ENCODE measurements around the gene GRIK3.
"Not testable (repeated sequence)": the region's sequence is repeated elsewhere in the genome, so short reads cannot be mapped to it uniquely, and the experiment has no call there.

The GRIK3 gene

DNA sequence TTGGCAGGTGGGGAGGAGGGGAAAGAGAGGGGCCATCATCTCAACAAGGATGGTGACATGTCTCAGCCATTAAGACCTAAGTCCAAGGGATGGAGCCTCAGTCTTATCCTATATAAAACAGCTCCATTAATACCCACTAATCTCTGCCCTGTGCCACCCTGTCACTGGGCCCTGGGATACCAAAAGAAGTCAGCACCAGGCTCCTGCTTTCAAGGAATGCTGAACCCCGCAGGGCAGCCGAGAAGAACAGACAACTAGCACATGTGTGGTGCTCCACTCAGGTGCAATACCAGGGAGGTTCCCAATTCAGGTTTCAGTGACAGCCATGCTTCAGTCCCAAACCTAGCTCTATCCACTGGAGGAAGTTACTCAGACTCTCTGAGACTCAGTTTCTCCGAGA is 128.4 kb downstream of the GRIK3 start:
- no peak for DNase-seq

DNA sequence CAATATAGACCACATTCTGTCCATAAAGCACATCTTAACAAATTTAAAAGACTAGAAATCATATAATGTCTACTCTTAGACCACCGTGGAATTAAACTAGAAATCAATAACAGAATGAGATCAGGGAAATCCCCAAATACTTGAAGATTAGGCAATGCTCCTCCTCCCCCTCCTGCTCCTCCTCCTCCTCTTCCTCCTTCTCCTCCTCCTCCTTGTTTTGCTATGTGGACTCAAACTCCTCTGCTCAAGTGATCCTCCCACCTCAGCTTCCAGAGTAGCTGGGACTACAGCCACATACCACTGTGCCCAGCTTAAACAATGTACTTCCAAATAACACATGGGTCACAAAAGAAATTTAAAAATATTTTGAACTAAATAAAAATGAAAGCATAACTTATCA is 134.2 kb downstream of the GRIK3 start:
- no peak for DNase-seq

DNA sequence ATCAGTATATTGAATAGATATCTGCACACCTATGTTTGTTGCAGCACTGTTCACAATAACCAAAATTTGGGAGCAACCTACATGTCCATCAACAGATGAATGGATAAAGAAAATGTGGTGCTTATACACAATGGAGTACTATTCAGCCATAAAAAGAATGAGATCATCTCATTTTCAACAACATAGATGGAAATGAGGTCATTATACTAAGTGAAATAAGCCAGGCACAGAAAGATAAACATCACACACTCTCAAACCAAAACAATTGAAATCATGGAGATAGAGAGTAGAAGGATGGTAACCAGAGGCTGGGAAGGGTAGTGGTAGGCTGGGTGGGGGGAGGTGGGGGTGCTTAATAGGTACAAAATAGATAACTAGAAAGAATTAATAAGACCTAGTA is 136.5 kb downstream of the GRIK3 start:
- not testable (repeated sequence) for DNase-seq

DNA sequence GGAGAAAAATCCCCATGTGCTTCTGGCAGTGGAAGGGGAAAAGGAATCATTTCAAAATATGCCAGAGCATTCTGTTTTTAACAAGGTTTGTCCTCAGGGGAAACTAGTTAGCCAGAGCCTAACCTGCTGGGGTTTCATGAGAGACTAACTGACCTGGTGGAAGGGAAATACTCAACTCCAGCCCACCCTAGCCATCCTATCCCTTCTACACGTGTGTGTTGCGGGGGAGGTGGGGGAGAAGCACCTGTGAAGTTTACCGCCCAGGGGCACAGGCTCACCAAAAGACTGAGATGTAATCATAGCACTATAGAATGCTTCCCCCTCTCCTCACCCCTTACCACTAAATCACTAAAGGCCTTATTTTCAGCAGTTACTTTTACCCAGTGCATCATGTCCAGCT is 139.5 kb downstream of the GRIK3 start:
- DNase-seq = no peak

DNA sequence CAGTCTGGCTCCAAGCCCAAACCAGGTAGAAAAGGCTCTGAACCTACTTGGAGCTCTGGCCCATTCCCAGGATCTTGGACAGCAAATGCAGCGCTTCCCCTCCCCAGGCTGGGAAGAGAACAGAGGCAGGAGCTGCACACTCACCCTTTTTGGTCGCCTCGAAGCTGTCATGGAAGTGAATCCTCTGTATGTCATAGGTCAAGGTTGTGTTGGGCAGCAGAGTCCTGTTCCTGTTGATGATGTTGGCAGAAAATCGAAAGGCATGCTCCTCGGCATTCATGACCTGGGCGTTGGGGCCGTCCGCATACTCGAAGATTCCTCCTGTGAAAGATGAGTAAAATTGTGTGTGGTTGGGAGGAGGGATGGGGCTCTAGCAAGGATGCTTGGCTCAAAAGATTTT is 143.5 kb downstream of the GRIK3 start:
- DNase-seq = no peak

DNA sequence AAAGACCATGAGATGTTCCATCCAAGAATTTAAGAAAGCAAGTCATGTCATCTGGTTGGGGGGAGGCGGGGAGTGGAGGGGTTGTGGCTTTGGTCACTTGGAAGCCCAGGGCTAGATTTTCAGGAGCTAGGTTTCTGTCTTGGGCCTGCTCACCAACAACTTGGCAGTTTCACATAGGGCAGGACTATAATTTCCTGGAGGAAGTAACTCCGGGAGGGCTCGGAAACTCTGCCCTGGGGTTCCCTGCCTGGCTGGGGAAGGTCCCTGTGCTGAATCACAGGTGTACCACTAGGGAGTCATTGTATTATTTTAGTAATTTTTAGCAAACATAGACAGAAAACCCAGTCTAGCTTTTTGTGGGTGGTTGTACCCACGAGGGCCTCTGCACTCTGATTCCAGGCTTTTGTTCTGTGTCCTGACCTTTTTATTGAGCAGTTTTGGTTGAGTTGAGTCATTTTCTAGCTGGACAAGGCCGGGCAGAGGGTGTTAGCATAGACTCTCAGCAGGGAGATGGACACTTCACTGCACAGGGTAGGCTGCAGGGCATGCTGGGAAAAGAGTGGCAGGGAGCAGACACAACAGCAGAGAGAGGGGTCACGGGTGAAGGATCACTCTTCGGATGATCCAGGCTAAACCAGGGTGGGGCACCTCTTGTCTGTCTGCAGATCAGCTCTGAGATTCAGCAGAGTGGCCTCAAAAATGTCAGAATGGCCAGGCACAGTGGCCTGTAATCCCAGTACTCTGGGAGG is 144.7 kb downstream of the GRIK3 start:
- DNase-seq = no peak

DNA sequence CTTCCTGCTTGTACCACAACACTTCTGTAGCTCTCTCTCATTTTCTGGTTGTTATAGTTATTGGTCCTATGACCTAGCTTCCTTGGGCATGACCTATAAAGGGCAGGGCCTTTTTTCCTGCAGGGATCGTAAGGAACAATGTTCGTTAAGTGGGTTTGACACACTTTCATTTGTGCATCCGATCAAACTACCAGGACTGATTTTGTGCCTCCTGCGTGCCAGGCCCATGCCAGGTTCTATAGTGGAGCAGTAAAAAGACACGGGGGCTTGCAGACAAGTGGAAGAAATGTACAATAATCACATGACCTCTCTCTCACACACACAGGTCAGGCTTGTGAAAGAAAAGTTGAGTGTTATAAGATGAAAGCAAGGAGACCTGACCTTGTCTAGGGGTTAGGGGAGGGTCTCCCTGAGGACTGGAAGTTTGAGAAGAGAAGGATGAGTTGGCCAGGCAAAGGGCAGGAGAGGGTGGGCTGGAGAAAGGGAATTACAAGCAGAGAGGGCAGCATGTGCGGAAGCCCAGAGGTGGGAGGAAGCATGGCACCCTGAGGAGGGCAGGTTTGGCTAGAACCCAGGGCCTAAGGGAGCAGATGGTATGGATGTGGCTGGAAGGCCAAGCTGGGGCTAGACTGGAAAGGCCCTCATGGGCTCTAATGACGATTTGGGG is 145.4 kb downstream of the GRIK3 start:
- no peak for DNase-seq

DNA sequence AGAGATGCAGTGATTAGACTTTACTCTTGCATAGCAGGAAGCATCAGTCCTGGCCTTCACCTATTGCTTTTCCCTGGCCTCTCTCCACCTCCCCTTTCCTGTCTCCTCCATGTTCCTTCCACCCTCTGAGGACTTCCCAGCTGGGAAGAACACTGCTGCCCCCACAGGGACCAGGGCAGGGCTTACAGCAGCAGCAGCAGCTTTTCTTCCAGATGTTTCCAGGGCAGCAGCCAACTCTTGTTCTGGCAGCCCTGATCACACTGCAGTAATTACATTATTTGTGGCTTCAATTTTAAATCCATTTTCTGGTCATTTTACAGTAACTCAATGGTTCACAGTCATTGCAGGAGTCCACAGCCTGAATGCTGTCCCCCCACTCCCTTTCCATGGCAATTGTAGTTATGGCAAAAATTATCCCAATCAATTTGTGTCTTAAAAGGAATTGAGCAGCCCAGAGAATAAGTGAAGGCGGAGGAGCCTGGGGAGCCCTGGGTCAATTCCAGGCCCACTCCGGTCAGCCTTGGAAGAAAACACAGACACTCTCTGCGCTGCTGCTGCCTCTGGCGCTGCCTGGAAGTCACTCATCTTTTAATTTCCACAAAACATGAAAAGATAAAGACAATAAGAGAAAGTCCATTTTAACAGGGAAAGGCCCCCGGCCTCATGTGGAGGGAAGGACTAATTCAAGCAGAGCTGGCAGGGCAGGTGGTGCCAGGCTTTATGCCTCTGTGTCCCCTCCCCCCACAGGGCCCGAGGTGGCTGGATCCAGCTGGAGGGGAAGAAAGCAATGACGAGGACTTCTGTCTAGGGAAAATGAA is 148.6 kb downstream of the GRIK3 start:
- DNase-seq = no peak

DNA sequence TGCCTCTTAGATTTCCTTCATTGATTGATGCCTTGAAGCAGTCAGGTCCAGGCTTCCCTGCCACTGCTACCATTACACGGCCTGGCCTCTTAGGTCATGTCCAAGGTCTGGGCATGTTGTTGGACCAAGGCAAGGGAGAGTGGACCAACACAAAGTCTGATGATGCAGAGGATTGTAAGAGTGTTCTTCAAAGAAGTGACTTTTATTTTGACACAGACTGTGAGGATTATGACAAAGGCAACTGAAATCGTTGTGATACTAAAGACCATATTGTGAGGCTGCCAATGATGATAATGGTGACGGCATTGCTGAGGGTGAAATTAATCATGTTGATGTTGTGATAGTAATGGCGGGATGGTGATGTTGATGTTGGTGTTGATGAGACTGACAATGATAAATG is 149.5 kb downstream of the GRIK3 start:
- no peak for DNase-seq

DNA sequence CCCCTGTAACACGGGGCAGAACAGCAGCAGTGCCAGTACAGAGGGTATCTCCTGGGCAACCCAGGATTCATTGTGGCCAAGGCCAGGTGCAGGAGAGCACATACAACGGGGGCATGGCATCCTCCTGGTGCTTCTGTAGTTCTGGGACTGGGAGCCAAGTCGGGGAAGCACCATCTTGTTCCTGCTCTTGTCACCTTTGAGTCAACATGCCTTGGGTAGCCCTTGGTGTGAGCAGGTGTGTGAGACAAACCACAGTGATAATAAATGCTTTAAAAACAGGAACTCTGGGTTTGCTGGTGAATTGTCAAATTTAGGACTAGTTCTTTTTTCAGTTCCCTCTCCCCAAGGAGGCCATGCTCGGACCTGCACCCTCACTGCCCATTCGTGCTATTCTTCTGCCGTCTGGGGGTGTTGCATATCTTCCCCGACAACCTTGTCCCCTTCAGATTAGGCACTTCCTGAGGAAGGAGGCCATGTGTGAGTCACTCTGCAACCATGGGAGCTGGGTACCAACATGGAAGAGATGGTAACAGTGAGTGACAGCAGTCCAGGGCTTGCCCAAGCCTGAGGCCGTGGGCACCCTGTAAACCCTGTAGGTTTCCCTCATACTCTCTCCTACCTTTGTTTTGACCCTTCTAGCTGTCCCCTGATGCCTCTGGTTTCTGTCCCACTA is 150.2 kb downstream of the GRIK3 start:
- no peak for DNase-seq

DNA sequence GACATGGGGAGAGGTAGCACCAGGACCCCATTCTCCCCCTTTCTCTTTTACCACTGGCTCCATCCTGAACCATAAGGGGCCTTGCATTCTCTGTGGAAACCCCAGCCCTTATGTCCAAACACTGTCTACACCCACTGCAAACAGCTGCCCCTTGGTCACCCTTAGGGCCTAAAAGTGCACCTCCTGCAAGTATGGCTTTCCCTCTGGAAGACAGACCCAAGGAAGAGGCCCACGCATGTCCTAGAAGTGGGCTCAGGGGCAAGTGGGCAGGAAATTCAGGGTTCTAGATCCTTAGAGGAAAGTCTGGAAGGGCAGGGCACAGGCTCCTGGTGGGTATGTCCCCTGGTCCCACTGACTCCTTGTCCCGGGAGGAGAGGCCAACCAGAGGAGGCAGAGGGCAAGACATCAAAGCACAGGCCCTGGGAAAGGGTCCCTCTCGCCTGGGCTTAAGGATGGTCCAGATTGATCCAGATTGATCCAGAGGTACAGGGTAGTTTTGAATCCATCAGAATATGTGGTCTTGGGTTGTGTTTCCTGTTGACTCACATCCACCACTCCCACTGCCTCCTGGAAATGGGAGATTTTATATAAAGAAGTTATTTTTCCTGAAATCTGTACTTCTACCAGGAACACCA is 150.9 kb downstream of the GRIK3 start:
- no peak for DNase-seq

DNA sequence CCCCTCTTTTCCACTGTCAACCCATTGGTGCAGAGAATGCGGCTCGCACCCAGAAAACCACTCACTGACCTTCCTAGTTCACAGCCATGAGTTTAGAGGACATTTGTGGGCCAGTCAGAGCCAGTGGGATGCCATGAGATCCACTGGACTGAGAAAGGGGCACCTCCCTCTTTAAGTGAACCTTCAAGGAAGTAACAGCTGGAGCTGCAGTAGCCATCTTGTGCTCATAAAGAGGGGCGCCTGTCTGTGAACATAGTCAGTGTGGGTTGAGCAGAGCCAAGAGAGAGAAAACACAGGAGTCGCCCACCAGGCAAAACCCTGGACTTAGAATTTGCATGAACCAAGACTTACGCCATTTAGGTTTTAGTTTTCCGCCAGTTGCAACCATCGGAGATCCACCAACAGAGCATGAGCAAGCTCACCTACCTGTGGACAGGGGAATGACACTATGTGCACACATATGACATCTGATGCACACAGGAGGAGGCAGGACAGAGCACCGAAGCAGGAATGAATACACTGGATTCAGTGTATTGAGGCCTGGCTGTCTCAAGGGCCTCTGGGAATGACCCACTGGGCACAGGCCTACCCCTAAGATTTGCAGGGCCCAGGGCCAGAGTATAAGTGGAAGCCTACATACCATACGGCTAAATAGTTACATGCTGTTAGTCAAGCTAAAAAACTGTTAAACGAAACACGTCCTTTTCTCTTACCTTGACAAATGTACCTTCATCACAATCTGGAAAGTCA is 151.6 kb downstream of the GRIK3 start:
- DNase-seq = no peak

DNA sequence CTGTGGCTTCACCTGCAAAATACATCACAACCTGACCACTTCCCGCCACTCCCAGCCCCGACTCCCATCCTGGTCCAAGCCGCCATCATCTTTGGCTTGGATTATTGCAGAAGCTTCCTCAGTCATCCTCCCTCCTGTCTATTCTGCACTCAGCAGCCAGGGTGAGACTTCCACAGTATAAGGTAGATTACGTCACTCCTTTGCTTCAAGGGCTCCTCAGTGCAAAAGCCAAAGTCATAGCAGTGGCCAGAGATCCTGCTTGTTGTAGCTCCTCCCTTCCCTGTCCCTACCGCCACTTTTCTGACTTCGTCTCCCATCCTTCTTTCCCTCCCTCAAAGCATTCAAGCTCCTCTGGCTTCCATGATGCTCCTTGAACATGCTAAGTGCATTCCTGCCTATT is 152.8 kb downstream of the GRIK3 start:
- no peak for DNase-seq

DNA sequence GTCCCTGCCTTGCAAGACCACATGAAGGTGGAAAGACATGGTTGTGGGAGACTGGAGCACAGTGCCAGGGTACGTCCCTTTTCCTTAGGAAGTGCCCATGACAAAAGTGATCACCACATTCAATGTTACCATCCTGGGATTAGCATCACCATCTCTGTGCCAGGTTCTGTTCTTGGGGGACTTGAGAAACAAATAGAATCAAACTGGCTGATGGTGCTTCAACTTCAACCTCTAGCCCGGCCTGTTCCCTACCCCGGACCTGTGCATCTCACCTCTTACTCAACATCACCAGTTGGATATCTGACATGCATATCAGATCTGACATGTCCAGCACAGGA is 153.3 kb downstream of the GRIK3 start:
- no peak for DNase-seq

DNA sequence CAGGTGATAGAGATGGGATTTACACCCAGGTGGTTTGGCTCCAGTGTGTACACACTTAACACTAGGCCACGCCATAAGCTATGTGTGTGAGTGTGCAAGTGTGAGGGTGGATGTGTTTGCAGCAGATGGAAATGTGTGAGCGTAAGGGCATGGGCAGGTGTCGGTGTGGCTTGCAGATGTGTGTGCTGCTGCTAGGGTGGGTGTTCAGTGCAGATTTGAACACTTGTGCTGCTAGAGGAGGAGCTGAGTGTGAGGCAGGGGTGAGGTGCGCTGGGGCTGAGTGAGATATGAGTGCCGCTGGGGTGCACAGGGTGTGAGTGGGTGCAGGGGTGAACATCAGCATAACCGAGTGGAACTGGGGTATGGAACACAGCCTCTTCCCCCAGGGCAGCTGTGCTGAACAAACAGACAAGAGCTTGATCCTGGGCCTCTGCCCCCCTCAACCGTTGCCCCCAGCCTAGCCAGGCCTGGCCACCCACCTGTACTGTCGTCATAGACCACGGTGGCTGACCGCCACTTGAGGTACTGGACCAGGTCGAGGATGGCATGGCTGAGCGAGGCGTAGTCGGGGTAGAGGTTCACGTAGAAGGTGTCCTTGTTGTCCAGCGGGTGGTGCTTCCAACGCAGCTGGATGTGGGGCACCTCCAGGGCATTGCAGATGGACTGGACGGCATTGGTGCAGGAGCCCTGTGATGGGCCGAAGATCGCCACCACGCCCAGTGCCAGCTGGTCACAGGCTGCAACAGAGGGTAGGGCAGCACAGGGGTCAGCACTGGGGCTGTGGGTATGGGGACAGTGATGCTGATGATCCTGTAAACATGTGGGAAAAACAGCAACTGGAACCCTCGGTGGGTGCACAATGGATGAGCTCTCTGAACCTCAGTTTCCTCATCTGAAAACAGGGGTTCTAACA is 153.9 kb downstream of the GRIK3 start:
- DNase-seq = no peak

DNA sequence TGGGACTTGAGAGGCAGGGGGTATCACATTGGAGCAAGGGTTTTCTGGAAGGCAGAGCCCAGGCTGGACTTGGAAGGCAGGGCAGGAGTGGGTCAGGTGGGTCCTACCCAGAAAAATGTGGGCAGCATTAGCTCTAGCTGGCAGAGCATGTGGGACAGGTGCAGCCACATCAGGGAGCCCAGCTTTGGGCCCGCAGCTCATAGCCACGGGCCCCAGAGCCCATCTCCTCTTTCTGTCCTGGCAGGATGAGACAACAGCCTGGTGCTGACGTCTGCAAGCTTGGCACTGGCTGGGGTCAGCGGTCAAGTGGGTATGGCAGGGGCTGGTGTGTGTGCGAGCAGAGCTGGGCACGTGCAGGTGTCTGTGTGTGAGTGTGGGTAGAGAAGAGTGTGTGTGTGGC is 154.7 kb downstream of the GRIK3 start:
- DNase-seq = no peak

DNA sequence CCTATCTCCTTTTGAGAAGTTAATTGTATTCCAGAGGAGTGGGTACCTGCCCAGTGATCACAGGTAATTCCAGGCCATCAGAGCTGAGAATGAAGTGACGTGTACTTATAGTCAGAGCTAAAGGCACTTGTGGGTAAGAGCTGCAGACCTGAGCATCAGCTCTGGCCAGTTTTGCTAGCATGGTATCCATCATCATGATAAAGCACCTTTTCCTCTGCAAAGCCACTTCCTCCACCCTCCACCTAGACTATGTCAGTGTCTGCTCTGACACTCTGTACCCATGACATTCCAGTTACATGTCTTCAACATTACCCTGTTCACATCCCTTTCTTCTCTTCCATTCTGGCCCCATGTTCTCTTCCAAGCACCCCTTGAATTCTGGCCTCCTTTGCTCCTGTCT is 157.3 kb downstream of the GRIK3 start:
- no peak for DNase-seq

DNA sequence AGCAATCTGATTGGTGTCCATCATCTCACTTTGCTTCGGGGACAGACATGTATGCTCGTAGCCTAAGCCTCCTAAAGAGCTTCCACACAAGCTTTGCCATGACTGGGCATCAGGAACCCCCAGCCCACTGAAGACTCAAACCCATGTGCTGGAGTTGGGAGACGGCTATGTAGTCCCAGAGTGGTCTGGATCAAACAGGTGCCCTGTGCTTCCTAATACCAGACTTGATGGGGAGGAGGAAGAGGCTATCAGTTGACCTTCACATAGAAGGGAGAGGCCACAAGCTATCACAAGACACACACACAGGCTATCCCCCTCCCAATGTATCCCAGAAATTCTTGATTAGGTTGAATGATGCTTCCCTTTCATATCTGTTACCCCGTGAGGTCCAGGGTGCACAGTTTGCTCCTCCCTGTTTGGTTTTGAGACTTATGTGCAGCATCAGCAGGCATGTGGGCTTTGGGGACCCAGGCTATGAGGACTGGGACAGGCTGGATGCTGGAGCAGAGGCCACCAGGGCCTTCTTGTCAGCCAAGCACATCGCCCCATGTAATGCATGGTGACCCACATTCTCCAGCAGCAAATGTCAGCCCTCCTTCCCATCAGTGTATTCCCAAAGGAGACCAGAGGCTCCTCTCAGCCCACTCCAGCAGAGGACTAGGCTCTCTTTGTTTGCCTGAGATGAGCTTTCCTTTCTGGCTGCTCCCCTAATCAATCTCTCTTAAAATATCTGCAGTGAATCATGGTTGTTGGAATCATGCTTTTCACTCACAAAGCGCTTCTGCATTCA is 159.8 kb downstream of the GRIK3 start:
- no peak for DNase-seq

DNA sequence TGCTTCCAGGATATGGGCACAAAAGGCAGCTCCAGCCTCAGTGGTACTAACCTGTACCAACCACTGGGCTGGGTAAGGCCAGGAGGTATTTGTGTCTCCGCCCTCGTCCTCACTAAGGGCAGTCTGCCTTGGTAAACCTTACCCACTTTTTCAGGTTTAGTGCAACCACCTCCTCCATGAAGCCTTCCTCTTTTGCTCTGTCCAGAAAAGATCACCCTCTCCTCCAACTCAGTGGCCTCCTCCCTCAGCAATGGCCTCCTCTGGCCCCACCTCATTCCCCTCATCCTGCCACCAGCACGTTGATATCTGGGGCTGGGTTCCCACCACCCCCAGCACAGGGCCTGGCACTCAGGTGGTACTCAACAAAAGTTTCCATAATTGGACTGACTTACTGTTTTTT is 161.5 kb downstream of the GRIK3 start:
- no peak for DNase-seq

DNA sequence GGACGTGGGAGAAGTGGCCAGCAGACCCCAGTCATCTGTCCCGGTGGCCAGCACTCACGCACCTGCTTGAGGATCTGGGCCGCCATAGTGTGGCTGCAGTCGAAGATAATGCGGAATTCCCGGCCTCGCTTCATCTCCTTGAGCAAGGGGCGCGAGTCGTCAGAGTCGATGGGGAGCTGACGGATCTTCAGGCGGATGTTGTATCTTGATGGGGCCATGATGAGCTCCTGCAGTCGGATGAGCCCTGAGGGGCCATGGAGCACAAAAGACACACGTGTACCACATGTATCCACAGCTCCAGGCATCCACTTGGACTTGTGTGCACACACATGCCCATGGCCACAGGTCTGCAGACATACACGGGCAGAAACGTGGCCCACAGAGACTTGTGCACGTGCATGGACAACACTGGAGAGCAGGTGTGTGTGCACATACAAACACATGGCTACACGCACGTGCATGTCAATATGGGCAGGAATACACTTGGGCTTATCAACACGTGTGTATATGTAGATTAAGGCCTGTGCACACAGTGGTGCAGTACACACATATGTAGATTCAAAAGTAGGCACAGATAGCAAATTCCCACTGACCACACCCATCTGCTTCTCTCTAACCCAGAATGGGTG is 162.1 kb downstream of the GRIK3 start:
- no peak for DNase-seq
